ENCODE data around the gene TSPAN14. TPM values are rescaled to one million over a fixed set of nuclear protein-coding genes. Genes with fewer than 3 reads are reported as not detected.

TSPAN14 gene
- total and polyA plus RNA-seq, 2 of the 13 experiments (the other 11 are each of a cell fraction or from before 2014, with no cell fraction given) = 24.1 to 80.6 TPM

- no peak for TF ChIP-seq MTERF4 (CRISPR knock-in tag; IDR thresholded peaks at IDR 0.05)
- TF ChIP-seq DBP (CRISPR knock-in tag; IDR thresholded peaks at IDR 0.05; ENCODE audit: not compliant biosample characterization) = no peak
- no peak for TF ChIP-seq CAMTA2 (CRISPR knock-in tag; IDR thresholded peaks at IDR 0.05; ENCODE audit: borderline replicate concordance)
- no peak for TF ChIP-seq ZNF256 (CRISPR knock-in tag; conservative IDR thresholded peaks at IDR 0.05)
- no peak for TF ChIP-seq GRHL1 (CRISPR knock-in tag; conservative IDR thresholded peaks at IDR 0.05)
- TF ChIP-seq, protein P1, sequence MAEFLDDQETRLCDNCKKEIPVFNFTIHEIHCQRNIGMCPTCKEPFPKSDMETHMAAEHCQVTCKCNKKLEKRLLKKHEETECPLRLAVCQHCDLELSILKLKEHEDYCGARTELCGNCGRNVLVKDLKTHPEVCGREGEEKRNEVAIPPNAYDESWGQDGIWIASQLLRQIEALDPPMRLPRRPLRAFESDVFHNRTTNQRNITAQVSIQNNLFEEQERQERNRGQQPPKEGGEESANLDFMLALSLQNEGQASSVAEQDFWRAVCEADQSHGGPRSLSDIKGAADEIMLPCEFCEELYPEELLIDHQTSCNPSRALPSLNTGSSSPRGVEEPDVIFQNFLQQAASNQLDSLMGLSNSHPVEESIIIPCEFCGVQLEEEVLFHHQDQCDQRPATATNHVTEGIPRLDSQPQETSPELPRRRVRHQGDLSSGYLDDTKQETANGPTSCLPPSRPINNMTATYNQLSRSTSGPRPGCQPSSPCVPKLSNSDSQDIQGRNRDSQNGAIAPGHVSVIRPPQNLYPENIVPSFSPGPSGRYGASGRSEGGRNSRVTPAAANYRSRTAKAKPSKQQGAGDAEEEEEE (CRISPR knock-in tag; IDR thresholded peaks at IDR 0.05; ENCODE audit: borderline replicate concordance) = no peak
- no peak for TF ChIP-seq GPN1 (CRISPR knock-in tag; IDR thresholded peaks at IDR 0.05; ENCODE audit: borderline replicate concordance)
- no peak for TF ChIP-seq CREM (IDR thresholded peaks at IDR 0.05)
- TF ChIP-seq CREM (CRISPR knock-in tag; IDR thresholded peaks at IDR 0.05) = no peak
- no peak for TF ChIP-seq ZNF143 (CRISPR knock-in tag; IDR thresholded peaks at IDR 0.05)
- TF ChIP-seq ZFP36L1 (CRISPR knock-in tag; IDR thresholded peaks at IDR 0.05) = no peak
- no peak for TF ChIP-seq MXD1 (CRISPR knock-in tag; IDR thresholded peaks at IDR 0.05)
- no peak for TF ChIP-seq NR2F6 (IDR thresholded peaks at IDR 0.05)
- no peak for TF ChIP-seq NR2F6 (CRISPR knock-in tag; IDR thresholded peaks at IDR 0.05)
- peak; percentile 32 for TF ChIP-seq UBTF (CRISPR knock-in tag; IDR thresholded peaks at IDR 0.05)
- 0 out of 2 replicates have a peak, but pooled peaks have one; percentile 9 for TF ChIP-seq MEF2D (CRISPR knock-in tag; IDR thresholded peaks at IDR 0.05)
- no peak for TF ChIP-seq STAG1 (CRISPR knock-in tag; IDR thresholded peaks at IDR 0.05)
Measured at GRCh38 chr10:80411267-80411668, 42.8 kb upstream of the TSPAN14 start (continued).
